Breast epithelium (tissue), 4 donors: ENCODE data around the gene ROR2. TPM values are rescaled to one million over a fixed set of nuclear protein-coding genes. Genes with fewer than 3 reads are reported as not detected.

Source experiments
- DNase-seq, 2 donors: peaks; one replicate each; pipeline ENCODE4 v3.0.0-alpha.2; 2019; ENCODE audit warnings: low spot score in 2 of 2
- H3K27ac ChIP-seq, 2 donors: fragments of 200-600 bp; sonication (generic) in 1 of 2; one replicate each; pipeline ENCODE4 v1.5.1; 2016 to 2019; ENCODE audit warnings: mild to moderate bottlenecking in 1 of 2
- H3K27me3 ChIP-seq, 2 donors: fragments of 200-600 bp; sonication (generic) in 1 of 2; one replicate each; pipeline versions ENCODE4 v1.5.1 to v1.6.0; 2017 to 2019; ENCODE audit warnings: control low read depth in 1 of 2, mild to moderate bottlenecking in 1 of 2
- H3K36me3 ChIP-seq: fragments of 200-600 bp; one replicate; pipeline ENCODE4 v1.5.1; 2019
- H3K4me1 ChIP-seq, 2 donors: fragments of 200-600 bp; sonication (generic); one replicate each; pipeline ENCODE4 v1.5.1; 2016 to 2019; ENCODE audit warnings: control low read depth in 1 of 2
- H3K4me3 ChIP-seq, 3 donors: fragments of 200-600 bp; sonication (generic); 1 replicate in 2 of 3; 2 replicates in 1 of 3; pipeline ENCODE4 v1.5.1; 2016 to 2019; ENCODE audit warnings: mild to moderate bottlenecking in 3 of 3, moderate library complexity in 2 of 3
- H3K9me3 ChIP-seq, 2 donors: fragments of 200-600 bp; sonication (generic) in 1 of 2; one replicate each; pipeline ENCODE4 v1.5.1; 2016 to 2019; ENCODE audit warnings: control low read depth in 1 of 2
- CTCF ChIP-seq, 3 donors: fragments of 450-650 bp; IDR thresholded peaks; one replicate each; pipeline ENCODE4 v1.5.1; 2016 to 2017; ENCODE audit warnings: antibody characterized with exemption in 3 of 3, mild to moderate bottlenecking in 3 of 3, moderate library complexity in 3 of 3
- POLR2A ChIP-seq: fragments of 450-650 bp; IDR thresholded peaks from one replicate; pipeline ENCODE4 v1.6.1; 2016; ENCODE audit warnings: antibody characterized with exemption, mild to moderate bottlenecking, moderate library complexity
- POLR2AphosphoS5 ChIP-seq, 3 donors: sonication (generic); formaldehyde crosslinking; IDR thresholded peaks; one replicate each; pipeline ENCODE4 v1.6.1; 2017; ENCODE audit warnings: antibody characterized with exemption in 3 of 3
- intact Hi-C: fragments of 100-400 bp; cut with DNase I; formaldehyde crosslinking; loops from one replicate; pipeline ENCODE4 v1.15.1; 2023; ENCODE audit warnings: low total_unique reads
- total RNA-seq, 3 donors: library from RNA; depleted of rRNA; stranded (reverse); fragments of >200 nt; gene quantifications; one replicate each; pipeline ENCODE4 v1.1.0, GENCODE V29; 2016

ROR2 gene
- total RNA-seq, 3 donors from 2014 or later: 2.1 to 25.6 (median 10.2) TPM

- no peaks in the 10 kb centered on the region for H3K27me3 ChIP-seq
- H3K4me1 ChIP-seq: no peaks in the 10 kb centered on the region
- intact Hi-C loops: no loop called here
- H3K4me3 ChIP-seq: no peak overlapping the region
- H3K27ac ChIP-seq: peak overlapping the region in 1 of 2 donors; percentile 19
- no peaks in the 10 kb centered on the region for H3K9me3 ChIP-seq
- no peak for TF ChIP-seq POLR2AphosphoS5 (IDR thresholded peaks at IDR 0.05)
- TF ChIP-seq POLR2A: no peak
- no peak for DNase-seq
- no peaks in the 10 kb centered on the region for H3K36me3 ChIP-seq
Observed at GRCh38 chr9:91840469-91840868, 109.6 kb downstream of the ROR2 start.

- no peaks in the 10 kb centered on the region for H3K4me1 ChIP-seq
Observed at GRCh38 chr9:91839926-91840465, 110.0 kb downstream of the ROR2 start.

GRCh38 chr9:91837981-91838731 lies 111.9 kb downstream of the ROR2 start:
- Histone ChIP-seq H3K4me1 (no peaks in the 10 kb centered on the region), H3K36me3 (no peaks in the 10 kb centered on the region), H3K9me3 (no peaks in the 10 kb centered on the region), H3K27ac (peak overlapping the region; percentile 60 to 73), H3K4me3 (peak overlapping the region; percentile 18 to 51 (median 24)), H3K27me3 (no peaks in the 10 kb centered on the region)
- intact Hi-C loops: no loop called here
- DNase-seq: peak in 1 of 2 donors; percentile 61
- TF ChIP-seq POLR2AphosphoS5 (IDR thresholded peaks at IDR 0.05): no peak
- TF ChIP-seq POLR2A: no peak
- TF ChIP-seq CTCF (IDR thresholded peaks at IDR 0.05): no peak

More at GRCh38 chr9:91839926-91840465, 110.0 kb downstream of the ROR2 start:
- H3K27ac ChIP-seq: peak overlapping the region in 1 of 2 donors; percentile 19
- no peak overlapping the region for H3K4me3 ChIP-seq
- no peaks in the 10 kb centered on the region for H3K9me3 ChIP-seq
- no peak for DNase-seq
- intact Hi-C loops: no loop called here
- TF ChIP-seq POLR2A: no peak
- no peak for TF ChIP-seq CTCF (IDR thresholded peaks at IDR 0.05)
- no peak for TF ChIP-seq POLR2AphosphoS5 (IDR thresholded peaks at IDR 0.05)
- H3K36me3 ChIP-seq: no peaks in the 10 kb centered on the region
- no peaks in the 10 kb centered on the region for H3K27me3 ChIP-seq

- Histone ChIP-seq H3K27me3 (no peaks in the 10 kb centered on the region), H3K4me1 (no peaks in the 10 kb centered on the region), H3K27ac (no peak overlapping the region), H3K9me3 (no peaks in the 10 kb centered on the region), H3K4me3 (no peak overlapping the region), H3K36me3 (no peaks in the 10 kb centered on the region)
- no peak for DNase-seq
- intact Hi-C loops: no loop called here
- TF ChIP-seq POLR2AphosphoS5 (IDR thresholded peaks at IDR 0.05) (no peak), CTCF (IDR thresholded peaks at IDR 0.05) (no peak), POLR2A (no peak)
Observed at GRCh38 chr9:91836515-91836914, 113.5 kb downstream of the ROR2 start.

- H3K9me3 ChIP-seq: no peaks in the 10 kb centered on the region
- no peaks in the 10 kb centered on the region for H3K36me3 ChIP-seq
- intact Hi-C loops: no loop called here
- TF ChIP-seq CTCF (IDR thresholded peaks at IDR 0.05) (no peak), POLR2AphosphoS5 (IDR thresholded peaks at IDR 0.05) (no peak), POLR2A (no peak)
- no peak for DNase-seq
- H3K4me1 ChIP-seq: no peaks in the 10 kb centered on the region
- H3K27me3 ChIP-seq: no peaks in the 10 kb centered on the region
- no peak overlapping the region for H3K27ac ChIP-seq
- H3K4me3 ChIP-seq: no peak overlapping the region
Observed at GRCh38 chr9:91835632-91836031, 114.4 kb downstream of the ROR2 start.
